ENCODE measurements around the gene NBPF14.
"Not testable (repeated sequence)": the region's sequence is repeated elsewhere in the genome, so short reads cannot be mapped to it uniquely, and the experiment has no call there.

NBPF14 gene

GRCh38 chr1:148591098-148591497, 4.7 kb downstream of the NBPF14 start:
- H2BK5ac ChIP-seq (ENCODE audit: low read length); H3K23ac ChIP-seq (ENCODE audit: low read length); H2BK15ac ChIP-seq (replicated peaks; ENCODE audit: low read depth); H3K27ac ChIP-seq (ENCODE audit: low read depth, low read length); H3K79me1 ChIP-seq (ENCODE audit: low read length); H4K5ac ChIP-seq (ENCODE audit: low read length); H3K27me3 ChIP-seq (ENCODE audit: insufficient read depth, low read length, poor library complexity); H3K4me2 ChIP-seq (ENCODE audit: low read length); H2BK120ac ChIP-seq (ENCODE audit: low read depth, low read length); H3K4me1 ChIP-seq (ENCODE audit: control insufficient read depth, low read depth, low read length); H3K4ac ChIP-seq (ENCODE audit: low read depth, low read length); H3K79me2 ChIP-seq (ENCODE audit: control insufficient read depth, insufficient read depth, low read length); H4K8ac ChIP-seq (ENCODE audit: low read depth, low read length); H3K36me3 ChIP-seq (ENCODE audit: control insufficient read depth, insufficient read depth, low read length); H3K18ac ChIP-seq (ENCODE audit: low read length); DNase-seq; H3K56ac ChIP-seq (ENCODE audit: low read length); H3K9ac ChIP-seq (ENCODE audit: low read length); H2AK5ac ChIP-seq (ENCODE audit: low read length); H3K4me3 ChIP-seq (ENCODE audit: low read length): not testable (repeated sequence)
- WGBS (ENCODE audit: extremely low coverage, insufficient coverage, low lambda C conversion rate) = no CpG with 5 or more reads among the region's 5 CpGs

GRCh38 chr1:148532158-148532557, 63.7 kb downstream of the NBPF14 start:
- H3K4me3 ChIP-seq (ENCODE audit: low read length); H3K36me3 ChIP-seq (ENCODE audit: control insufficient read depth, insufficient read depth, low read length); H3K56ac ChIP-seq (ENCODE audit: low read length); H3K4me1 ChIP-seq (ENCODE audit: control insufficient read depth, low read depth, low read length); H3K9ac ChIP-seq (ENCODE audit: low read length); H4K5ac ChIP-seq (ENCODE audit: low read length); H2BK5ac ChIP-seq (ENCODE audit: low read length); H2BK120ac ChIP-seq (ENCODE audit: low read depth, low read length); H4K8ac ChIP-seq (ENCODE audit: low read depth, low read length); H3K23ac ChIP-seq (ENCODE audit: low read length); H2AK5ac ChIP-seq (ENCODE audit: low read length); H3K79me2 ChIP-seq (ENCODE audit: control insufficient read depth, insufficient read depth, low read length); H3K79me1 ChIP-seq (ENCODE audit: low read length); H2BK15ac ChIP-seq (replicated peaks; ENCODE audit: low read depth); H3K4me2 ChIP-seq (ENCODE audit: low read length); H3K27me3 ChIP-seq (ENCODE audit: insufficient read depth, low read length, poor library complexity); H3K18ac ChIP-seq (ENCODE audit: low read length); H3K27ac ChIP-seq (ENCODE audit: low read depth, low read length); H3K4ac ChIP-seq (ENCODE audit: low read depth, low read length): not testable (repeated sequence)
- no CpG with 5 or more reads among the region's 4 CpGs for WGBS (ENCODE audit: extremely low coverage, insufficient coverage, low lambda C conversion rate)
- DNase-seq = peak; percentile 55

DNA sequence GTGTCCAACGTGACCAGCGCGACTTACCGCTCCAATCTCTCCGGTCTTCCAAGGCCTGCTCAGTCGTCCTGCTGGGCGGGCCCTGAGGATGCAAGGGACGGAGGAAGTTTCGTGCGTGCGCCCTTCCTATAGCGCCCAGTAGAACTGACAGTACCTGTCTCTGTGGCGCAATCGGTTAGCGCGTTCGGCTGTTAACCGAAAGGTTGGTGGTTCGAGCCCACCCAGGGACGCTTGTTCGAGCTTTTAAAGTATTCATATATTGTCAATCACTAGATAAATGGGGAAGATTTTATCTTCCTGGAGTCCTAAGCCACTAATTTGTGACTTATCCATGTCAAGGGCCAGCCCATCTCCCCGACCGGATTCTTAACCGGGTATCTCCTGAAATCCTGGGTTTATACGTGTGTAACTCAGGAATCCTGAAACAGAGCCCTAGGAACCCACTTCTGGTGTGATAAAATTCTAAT, 66.7 kb downstream of the NBPF14 start:
- H3K79me2 ChIP-seq (ENCODE audit: control insufficient read depth, insufficient read depth, low read length); H3K79me1 ChIP-seq (ENCODE audit: low read length); H2AK5ac ChIP-seq (ENCODE audit: low read length); H3K23ac ChIP-seq (ENCODE audit: low read length); H3K4me3 ChIP-seq (ENCODE audit: low read length); H3K27ac ChIP-seq (ENCODE audit: low read depth, low read length); H4K5ac ChIP-seq (ENCODE audit: low read length); H2BK120ac ChIP-seq (ENCODE audit: low read depth, low read length); H3K4me2 ChIP-seq (ENCODE audit: low read length); H3K56ac ChIP-seq (ENCODE audit: low read length); H2BK5ac ChIP-seq (ENCODE audit: low read length); H3K9ac ChIP-seq (ENCODE audit: low read length); H3K36me3 ChIP-seq (ENCODE audit: control insufficient read depth, insufficient read depth, low read length); H3K4ac ChIP-seq (ENCODE audit: low read depth, low read length); H3K18ac ChIP-seq (ENCODE audit: low read length); H2BK15ac ChIP-seq (replicated peaks; ENCODE audit: low read depth); H3K4me1 ChIP-seq (ENCODE audit: control insufficient read depth, low read depth, low read length); H3K27me3 ChIP-seq (ENCODE audit: insufficient read depth, low read length, poor library complexity); H4K8ac ChIP-seq (ENCODE audit: low read depth, low read length): not testable (repeated sequence)
- DNase-seq = peak; percentile 92
- WGBS (ENCODE audit: extremely low coverage, insufficient coverage, low lambda C conversion rate) = no CpG with 5 or more reads among the region's 25 CpGs

GRCh38 chr1:148528591-148528990, 67.2 kb downstream of the NBPF14 start:
- H3K4me3 ChIP-seq (ENCODE audit: low read length); H3K23ac ChIP-seq (ENCODE audit: low read length); H3K79me2 ChIP-seq (ENCODE audit: control insufficient read depth, insufficient read depth, low read length); H3K4me1 ChIP-seq (ENCODE audit: control insufficient read depth, low read depth, low read length); H3K36me3 ChIP-seq (ENCODE audit: control insufficient read depth, insufficient read depth, low read length); H4K8ac ChIP-seq (ENCODE audit: low read depth, low read length); H3K27me3 ChIP-seq (ENCODE audit: insufficient read depth, low read length, poor library complexity); H3K79me1 ChIP-seq (ENCODE audit: low read length); H3K4ac ChIP-seq (ENCODE audit: low read depth, low read length); H3K9ac ChIP-seq (ENCODE audit: low read length); H3K27ac ChIP-seq (ENCODE audit: low read depth, low read length); H4K5ac ChIP-seq (ENCODE audit: low read length); H2BK15ac ChIP-seq (replicated peaks; ENCODE audit: low read depth); H2BK5ac ChIP-seq (ENCODE audit: low read length); H3K18ac ChIP-seq (ENCODE audit: low read length); H2BK120ac ChIP-seq (ENCODE audit: low read depth, low read length); H2AK5ac ChIP-seq (ENCODE audit: low read length); H3K4me2 ChIP-seq (ENCODE audit: low read length); H3K56ac ChIP-seq (ENCODE audit: low read length); DNase-seq: not testable (repeated sequence)
- no CpG with 5 or more reads among the region's 24 CpGs for WGBS (ENCODE audit: extremely low coverage, insufficient coverage, low lambda C conversion rate)

GRCh38 chr1:148526587-148526986, 69.2 kb downstream of the NBPF14 start:
- H4K5ac ChIP-seq (ENCODE audit: low read length); H3K79me2 ChIP-seq (ENCODE audit: control insufficient read depth, insufficient read depth, low read length); H3K56ac ChIP-seq (ENCODE audit: low read length); H3K4me1 ChIP-seq (ENCODE audit: control insufficient read depth, low read depth, low read length); H2BK15ac ChIP-seq (replicated peaks; ENCODE audit: low read depth); H3K27me3 ChIP-seq (ENCODE audit: insufficient read depth, low read length, poor library complexity); H3K4ac ChIP-seq (ENCODE audit: low read depth, low read length); H3K27ac ChIP-seq (ENCODE audit: low read depth, low read length); H2BK5ac ChIP-seq (ENCODE audit: low read length); H3K79me1 ChIP-seq (ENCODE audit: low read length); H4K8ac ChIP-seq (ENCODE audit: low read depth, low read length); H2AK5ac ChIP-seq (ENCODE audit: low read length); DNase-seq; H3K23ac ChIP-seq (ENCODE audit: low read length); H2BK120ac ChIP-seq (ENCODE audit: low read depth, low read length); H3K36me3 ChIP-seq (ENCODE audit: control insufficient read depth, insufficient read depth, low read length); H3K9ac ChIP-seq (ENCODE audit: low read length); H3K4me3 ChIP-seq (ENCODE audit: low read length); H3K4me2 ChIP-seq (ENCODE audit: low read length); H3K18ac ChIP-seq (ENCODE audit: low read length): not testable (repeated sequence)
- no CpG with 5 or more reads among the region's 2 CpGs for WGBS (ENCODE audit: extremely low coverage, insufficient coverage, low lambda C conversion rate)
